ENCODE measurements around the gene GTPBP6.

The GTPBP6 gene

GRCh38 chrX:333611-334311, 15.2 kb upstream of the GTPBP6 start:
- Histone ChIP-seq H3K27ac (no peak overlapping the region), H3K27me3 (ENCODE audit: insufficient read depth, low read depth) (no peaks in the 10 kb centered on the region), H4K20me1 (ENCODE audit: insufficient read depth) (no peaks in the 10 kb centered on the region), H3K4me3 (IDR thresholded peaks at IDR 0.05; ENCODE audit: insufficient read depth, low read depth, low read length) (no peak overlapping the region), H2AFZ (ENCODE audit: low read depth) (no peak overlapping the region), H3K9ac (no peak overlapping the region), H3K36me3 (ENCODE audit: insufficient read depth) (no peaks in the 10 kb centered on the region), H3K4me2 (no peak overlapping the region), H3K79me2 (ENCODE audit: insufficient read depth, low read depth) (no peaks in the 10 kb centered on the region), H3K4me1 (ENCODE audit: low read depth, poor library complexity, severe bottlenecking) (no peaks in the 10 kb centered on the region)
- no peak for TF ChIP-seq CTCF (conservative IDR thresholded peaks at IDR 0.05; ENCODE audit: low read depth, low read length)

GRCh38 chrX:332916-333610, 14.5 kb upstream of the GTPBP6 start:
- Histone ChIP-seq H3K4me3 (IDR thresholded peaks at IDR 0.05; ENCODE audit: insufficient read depth, low read depth, low read length) (no peak overlapping the region), H3K79me2 (ENCODE audit: insufficient read depth, low read depth) (no peaks in the 10 kb centered on the region), H3K27ac (no peak overlapping the region), H3K4me2 (no peak overlapping the region), H2AFZ (ENCODE audit: low read depth) (no peak overlapping the region), H4K20me1 (ENCODE audit: insufficient read depth) (no peaks in the 10 kb centered on the region), H3K27me3 (ENCODE audit: insufficient read depth, low read depth) (no peaks in the 10 kb centered on the region), H3K9ac (no peak overlapping the region), H3K36me3 (ENCODE audit: insufficient read depth) (no peaks in the 10 kb centered on the region), H3K4me1 (ENCODE audit: low read depth, poor library complexity, severe bottlenecking) (no peaks in the 10 kb centered on the region)
- TF ChIP-seq CTCF (conservative IDR thresholded peaks at IDR 0.05; ENCODE audit: low read depth, low read length) = no peak

- no peaks in the 10 kb centered on the region for H4K20me1 ChIP-seq (ENCODE audit: insufficient read depth)
- H3K9ac ChIP-seq = no peak overlapping the region
- no peaks in the 10 kb centered on the region for H3K27me3 ChIP-seq (ENCODE audit: insufficient read depth, low read depth)
- H3K4me2 ChIP-seq = no peak overlapping the region
- H3K79me2 ChIP-seq (ENCODE audit: insufficient read depth, low read depth) = no peaks in the 10 kb centered on the region
- no peak for TF ChIP-seq CTCF (conservative IDR thresholded peaks at IDR 0.05; ENCODE audit: low read depth, low read length)
- H3K36me3 ChIP-seq (ENCODE audit: insufficient read depth) = no peaks in the 10 kb centered on the region
- H2AFZ ChIP-seq (ENCODE audit: low read depth) = no peak overlapping the region
- no peaks in the 10 kb centered on the region for H3K4me1 ChIP-seq (ENCODE audit: low read depth, poor library complexity, severe bottlenecking)
- H3K27ac ChIP-seq = no peak overlapping the region
- H3K4me3 ChIP-seq (IDR thresholded peaks at IDR 0.05; ENCODE audit: insufficient read depth, low read depth, low read length) = no peak overlapping the region
Observed at GRCh38 chrX:332496-332860, 13.9 kb upstream of the GTPBP6 start.

- Histone ChIP-seq H3K4me3 (IDR thresholded peaks at IDR 0.05; ENCODE audit: insufficient read depth, low read depth, low read length) (no peak overlapping the region), H3K36me3 (ENCODE audit: insufficient read depth) (no peaks in the 10 kb centered on the region), H3K4me1 (ENCODE audit: low read depth, poor library complexity, severe bottlenecking) (no peaks in the 10 kb centered on the region), H4K20me1 (ENCODE audit: insufficient read depth) (no peaks in the 10 kb centered on the region), H3K27ac (no peak overlapping the region), H3K9ac (no peak overlapping the region), H2AFZ (ENCODE audit: low read depth) (no peak overlapping the region), H3K79me2 (ENCODE audit: insufficient read depth, low read depth) (no peaks in the 10 kb centered on the region), H3K4me2 (no peak overlapping the region), H3K27me3 (ENCODE audit: insufficient read depth, low read depth) (no peaks in the 10 kb centered on the region)
- TF ChIP-seq CTCF (conservative IDR thresholded peaks at IDR 0.05; ENCODE audit: low read depth, low read length) = no peak
Observed at GRCh38 chrX:331825-332495, 13.4 kb upstream of the GTPBP6 start.
